Activated gamma-delta T cell (primary cell): ENCODE data around the gene BCORL1.

Experiments used
- DNase-seq: peaks from one replicate; lab custom pipeline; 2025; lab: John Stamatoyannopoulos, UW

The BCORL1 gene

GRCh38 chrX:130095249-130096030, 113.0 kb downstream of the BCORL1 start:
- no peak for DNase-seq

GRCh38 chrX:130097507-130098209, 115.2 kb downstream of the BCORL1 start:
- DNase-seq = peak; percentile 23

- DNase-seq = no peak
These were observed 115.7 kb downstream of the BCORL1 start for GRCh38 chrX:130098210-130098552.

GRCh38 chrX:130100180-130100579, 117.7 kb downstream of the BCORL1 start:
- DNase-seq = no peak

- no peak for DNase-seq
These were observed 121.2 kb downstream of the BCORL1 start for GRCh38 chrX:130103605-130104004.

- DNase-seq = no peak
These were observed 122.8 kb downstream of the BCORL1 start for GRCh38 chrX:130105244-130105643.

- no peak for DNase-seq
These were observed 123.6 kb downstream of the BCORL1 start for GRCh38 chrX:130106071-130106470.
